Measurements from ENCODE around the gene DCAF12.
"Not testable (repeated sequence)": the region's sequence is repeated elsewhere in the genome, so short reads cannot be mapped to it uniquely, and the experiment has no call there.

Gene DCAF12

DNA sequence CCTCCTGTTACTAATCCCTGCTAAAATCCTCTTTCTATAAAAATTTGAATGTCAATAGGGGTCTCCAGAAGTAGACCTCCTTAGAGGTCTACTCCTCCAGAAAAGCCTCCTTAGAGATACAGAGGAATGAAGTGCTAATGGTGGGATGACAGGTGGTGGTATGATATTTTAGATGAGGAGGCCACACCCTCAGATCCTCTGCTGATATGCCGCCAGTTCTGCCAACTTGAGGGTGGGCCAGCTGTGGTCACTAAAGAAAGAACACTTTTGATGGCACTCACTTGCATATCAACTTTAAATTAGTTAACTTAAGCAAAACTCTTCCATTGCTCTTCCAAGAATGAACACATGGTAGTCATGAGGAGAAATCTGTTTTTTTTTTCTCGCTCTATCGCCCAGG is 61.0 kb downstream of the DCAF12 start:
- DNase-seq (ENCODE audit: low spot score), result no peak

DNA sequence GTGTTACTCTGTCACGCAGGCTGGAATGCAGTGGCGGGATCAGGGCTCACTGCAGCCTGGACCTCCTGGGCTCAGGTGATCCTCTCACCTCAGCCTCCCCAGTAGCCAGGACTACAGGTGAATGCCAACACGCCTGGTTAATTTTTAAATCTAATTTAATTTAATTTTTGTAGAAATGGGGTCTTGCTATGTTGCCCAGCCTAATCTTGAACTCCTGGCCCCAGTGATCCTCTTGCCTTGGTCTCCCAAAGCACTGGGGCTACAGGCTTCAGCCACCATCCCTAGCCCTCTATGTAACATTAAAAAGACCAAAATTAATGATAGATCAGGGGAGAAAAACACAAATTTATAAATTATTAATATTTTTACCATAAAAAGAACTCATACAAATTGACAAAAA is 66.5 kb downstream of the DCAF12 start:
- DNase-seq (ENCODE audit: low spot score), result no peak

DNA sequence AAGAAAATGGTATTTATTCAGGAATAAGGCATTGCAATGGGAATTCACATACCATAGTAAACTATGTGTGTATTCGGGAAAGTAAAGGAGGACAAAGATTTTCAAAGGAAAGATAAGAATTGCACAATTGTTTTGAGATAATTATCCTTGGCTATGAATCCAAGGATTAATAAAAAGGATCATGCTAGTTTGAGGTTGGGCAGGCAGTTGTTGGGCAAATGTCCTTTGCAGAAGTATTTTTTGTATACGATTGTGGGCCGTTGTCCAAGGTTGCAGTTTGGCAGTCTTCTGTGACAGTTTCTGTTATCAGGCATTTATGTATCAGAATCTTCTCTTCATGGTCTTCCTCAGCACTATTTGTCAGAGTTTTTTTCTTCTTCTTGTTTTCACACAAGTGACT is 67.2 kb downstream of the DCAF12 start:
- no peak for DNase-seq (ENCODE audit: low spot score)

DNA sequence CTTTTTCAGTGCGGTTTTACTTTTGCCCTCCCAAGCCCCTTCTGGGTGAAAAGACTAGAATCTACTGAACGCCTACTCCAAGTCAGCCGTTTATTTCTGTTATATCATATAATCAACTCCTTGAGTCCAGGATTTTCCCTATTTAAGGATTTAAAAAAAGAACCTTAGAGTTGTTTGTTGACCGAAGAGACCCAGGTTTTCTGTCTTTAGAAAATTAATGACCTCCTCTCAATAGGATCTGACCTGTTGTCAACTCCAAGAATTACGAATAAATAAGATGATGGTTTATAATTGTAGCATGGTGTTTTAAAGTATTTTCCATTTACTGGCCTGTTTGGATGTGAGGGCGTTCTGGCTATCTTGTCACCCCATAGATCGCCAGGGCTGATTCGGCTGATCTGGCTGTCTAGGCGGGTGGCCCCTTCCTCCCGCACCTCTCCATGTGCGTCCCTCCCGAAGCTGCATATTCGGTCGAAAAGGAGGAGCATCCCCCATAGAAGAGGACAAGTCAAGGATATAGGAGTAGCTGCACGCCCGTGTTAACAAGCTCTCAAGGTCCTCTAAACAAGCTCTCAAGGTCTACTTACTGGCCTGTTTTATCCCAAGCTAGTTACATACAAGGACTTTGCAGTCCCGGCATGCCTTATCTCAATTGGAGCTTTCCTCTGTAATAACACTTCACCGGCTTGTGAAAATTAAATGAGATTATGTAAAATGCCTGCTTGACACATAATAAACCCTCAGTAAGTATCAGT is 76.7 kb downstream of the DCAF12 start:
- DNase-seq (ENCODE audit: low spot score), result no peak

- peak; percentile 96 for DNase-seq (ENCODE audit: low spot score)
Observed at GRCh38 chr9:34048727-34049629, 77.5 kb downstream of the DCAF12 start, which contains the start of gene UBAP2. TSS of gene UBAP2 (minus strand) at chr9:34048887. CDS start at chr9:34017148, 31,739 bp downstream.

GRCh38 chr9:34047864-34048726 is 78.4 kb downstream of the DCAF12 start:
- peak; percentile 36 for DNase-seq (ENCODE audit: low spot score)

GRCh38 chr9:34046784-34047379 is 79.6 kb downstream of the DCAF12 start:
- DNase-seq (ENCODE audit: low spot score), result no peak

- no peak for DNase-seq (ENCODE audit: low spot score)
Observed at GRCh38 chr9:34045903-34046302, 80.6 kb downstream of the DCAF12 start.

DNA sequence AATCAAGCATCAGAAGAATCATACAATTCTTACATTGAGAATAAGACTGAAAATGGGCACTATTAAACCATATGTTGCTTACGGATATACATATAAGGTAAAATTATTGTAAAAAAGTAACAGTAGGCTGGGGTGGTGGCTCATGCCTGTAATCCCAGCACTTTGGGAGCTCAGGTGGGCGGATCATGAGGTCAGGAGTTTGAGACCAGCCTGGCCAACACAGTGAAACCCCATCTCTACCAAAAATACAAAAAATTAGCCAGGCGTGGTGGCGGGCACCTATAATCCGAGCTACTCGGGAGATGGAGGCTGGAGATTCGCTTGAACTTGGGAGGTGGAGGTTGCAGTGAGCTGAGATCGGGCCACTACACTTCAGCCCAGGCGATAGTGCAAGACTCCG is 84.4 kb downstream of the DCAF12 start:
- DNase-seq (ENCODE audit: low spot score), result not testable (repeated sequence)

DNA sequence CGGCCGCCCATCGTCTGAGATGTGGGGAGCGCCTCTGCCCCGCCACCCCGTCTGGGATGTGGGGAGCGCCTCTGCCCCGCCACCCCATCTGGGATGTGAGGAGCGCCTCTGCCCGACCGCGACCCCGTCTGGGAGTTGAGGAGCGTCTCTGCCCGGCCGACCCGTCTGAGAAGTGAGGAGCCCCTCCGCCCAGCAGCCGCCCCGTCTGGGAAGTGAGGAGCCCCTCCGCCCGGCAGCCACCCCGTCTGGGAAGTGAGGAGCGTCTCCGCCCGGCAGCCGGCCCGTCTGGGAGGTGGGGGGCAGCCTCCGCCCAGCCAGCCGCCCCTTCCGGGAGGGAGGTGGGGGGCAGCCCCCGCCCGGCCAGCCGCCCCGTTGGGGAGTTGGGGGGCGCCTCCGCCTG is 87.6 kb downstream of the DCAF12 start:
- DNase-seq (ENCODE audit: low spot score), result not testable (repeated sequence)

- DNase-seq (ENCODE audit: low spot score), result no peak
Observed at GRCh38 chr9:34037626-34038025, 88.9 kb downstream of the DCAF12 start.

- no peak for DNase-seq (ENCODE audit: low spot score)
Observed at GRCh38 chr9:34036625-34037024, 89.9 kb downstream of the DCAF12 start.
